ENCODE measurements around the gene INTS2.

DNA sequence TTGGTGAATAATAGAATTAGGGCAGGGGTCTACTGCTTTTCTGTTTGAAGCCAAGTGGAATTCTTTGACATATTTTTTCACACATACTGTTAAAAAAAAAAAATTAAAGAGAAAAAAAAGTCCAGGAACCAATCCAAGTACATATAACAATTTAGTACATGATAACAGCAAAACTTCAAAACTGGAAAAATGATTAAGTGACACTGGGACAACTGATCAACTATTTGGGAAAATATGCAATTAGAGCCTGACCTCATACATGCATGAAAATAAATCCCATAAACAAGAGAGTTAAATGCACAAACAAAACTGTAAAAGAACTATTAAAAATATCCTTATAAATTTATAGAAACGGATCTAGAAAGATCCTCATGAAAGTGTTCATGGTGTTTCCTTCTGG is 92.2 kb downstream of the INTS2 start:
- TF ChIP-seq, protein P1, sequence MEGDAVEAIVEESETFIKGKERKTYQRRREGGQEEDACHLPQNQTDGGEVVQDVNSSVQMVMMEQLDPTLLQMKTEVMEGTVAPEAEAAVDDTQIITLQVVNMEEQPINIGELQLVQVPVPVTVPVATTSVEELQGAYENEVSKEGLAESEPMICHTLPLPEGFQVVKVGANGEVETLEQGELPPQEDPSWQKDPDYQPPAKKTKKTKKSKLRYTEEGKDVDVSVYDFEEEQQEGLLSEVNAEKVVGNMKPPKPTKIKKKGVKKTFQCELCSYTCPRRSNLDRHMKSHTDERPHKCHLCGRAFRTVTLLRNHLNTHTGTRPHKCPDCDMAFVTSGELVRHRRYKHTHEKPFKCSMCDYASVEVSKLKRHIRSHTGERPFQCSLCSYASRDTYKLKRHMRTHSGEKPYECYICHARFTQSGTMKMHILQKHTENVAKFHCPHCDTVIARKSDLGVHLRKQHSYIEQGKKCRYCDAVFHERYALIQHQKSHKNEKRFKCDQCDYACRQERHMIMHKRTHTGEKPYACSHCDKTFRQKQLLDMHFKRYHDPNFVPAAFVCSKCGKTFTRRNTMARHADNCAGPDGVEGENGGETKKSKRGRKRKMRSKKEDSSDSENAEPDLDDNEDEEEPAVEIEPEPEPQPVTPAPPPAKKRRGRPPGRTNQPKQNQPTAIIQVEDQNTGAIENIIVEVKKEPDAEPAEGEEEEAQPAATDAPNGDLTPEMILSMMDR (IDR thresholded peaks at IDR 0.05; ENCODE audit: insufficient read depth, low read length), result no peak
- no peak for TF ChIP-seq POLR2AphosphoS5 (IDR thresholded peaks at IDR 0.05; ENCODE audit: low read depth)
